Measurements from ENCODE around the gene CPD.
A peak's percentile ranks its signal among the peaks of the same experiment; 100 is the strongest.

CPD gene

GRCh38 chr17:30357476-30357875 lies 21.3 kb upstream of the CPD start:
- no peak for DNase-seq

- no peak for DNase-seq
Observed at GRCh38 chr17:30358055-30358760, 20.5 kb upstream of the CPD start.

- DNase-seq: no peak
Observed at GRCh38 chr17:30360086-30360808, 18.5 kb upstream of the CPD start.

- DNase-seq: no peak
Observed at GRCh38 chr17:30361766-30362279, 16.9 kb upstream of the CPD start.

- DNase-seq: peak; percentile 68
Observed at GRCh38 chr17:30363715-30364202, 15.0 kb upstream of the CPD start.

GRCh38 chr17:30366536-30366935 lies 12.2 kb upstream of the CPD start:
- no peak for DNase-seq

- no peak for DNase-seq
Observed at GRCh38 chr17:30368912-30369720, 9.6 kb upstream of the CPD start.

GRCh38 chr17:30369995-30370394 lies 8.7 kb upstream of the CPD start:
- no peak for DNase-seq

GRCh38 chr17:30372755-30373154 lies 6.0 kb upstream of the CPD start:
- no peak for DNase-seq

GRCh38 chr17:30375661-30376060 lies 3.1 kb upstream of the CPD start:
- DNase-seq: no peak

GRCh38 chr17:30376621-30377452 lies 1.9 kb upstream of the CPD start:
- peak; percentile 62 for DNase-seq

GRCh38 chr17:30377574-30378240 lies 1.0 kb upstream of the CPD start:
- no peak for DNase-seq

- DNase-seq: peak; percentile 57
Observed at GRCh38 chr17:30378241-30378824, 394 bp upstream of the CPD start.

GRCh38 chr17:30379303-30379902 lies 676 bp downstream of the CPD start:
- DNase-seq: peak; percentile 35

- DNase-seq: no peak
Observed at GRCh38 chr17:30379903-30380381, 1.2 kb downstream of the CPD start.

- DNase-seq: no peak
Observed at GRCh38 chr17:30380643-30381339, 2.1 kb downstream of the CPD start.

- no peak for DNase-seq
Observed at GRCh38 chr17:30381340-30381659, 2.6 kb downstream of the CPD start.

- no peak for DNase-seq
Observed at GRCh38 chr17:30382345-30382744, 3.6 kb downstream of the CPD start.

- DNase-seq: no peak
Observed at GRCh38 chr17:30388321-30389179, 9.8 kb downstream of the CPD start.

All from stimulated activated CD4-positive, alpha-beta T cell treated with anti-CD3 and anti-CD28 coated beads, Interleukin-4, amount 100 ng/mL, for 1 hour (primary cell).